Immature natural killer cell (primary cell): ENCODE results near the gene LAMTOR5. TPM values are rescaled to one million over a fixed set of nuclear protein-coding genes. Genes with fewer than 3 reads are reported as not detected.

ENCODE experiments used
- DNase-seq, 3 donors: peaks; one replicate each; pipeline ENCODE4 v3.0.0; 2022; ENCODE audit warnings: mixed read lengths in 1 of 3
- H3K27ac Mint-ChIP-seq, 6 donors: one replicate each; pipeline ENCODE4 v1.8.0; 2020; ENCODE audit warnings: mixed read lengths in 6 of 6, mild to moderate bottlenecking in 5 of 6, inconsistent platforms in 4 of 6, moderate library complexity in 3 of 6
- H3K27me3 Mint-ChIP-seq, 3 donors: one replicate each; pipeline ENCODE4 v1.8.0; 2020 to 2021; ENCODE audit warnings: low read depth in 3 of 3, mild to moderate bottlenecking in 3 of 3, mixed read lengths in 3 of 3, moderate library complexity in 3 of 3, inconsistent platforms in 1 of 3
- H3K36me3 Mint-ChIP-seq, 3 donors: one replicate each; pipeline ENCODE4 v1.8.0; 2020; ENCODE audit warnings: mixed read lengths in 3 of 3, inconsistent platforms in 2 of 3, mild to moderate bottlenecking in 2 of 3
- H3K4me1 Mint-ChIP-seq, 2 donors: one replicate each; pipeline ENCODE4 v1.8.0; 2020; ENCODE audit warnings: inconsistent platforms in 2 of 2, mild to moderate bottlenecking in 2 of 2, mixed read lengths in 2 of 2, moderate library complexity in 1 of 2
- H3K4me3 Mint-ChIP-seq, 5 donors: one replicate each; pipeline ENCODE4 v1.8.0; 2020; ENCODE audit warnings: mild to moderate bottlenecking in 5 of 5, mixed read lengths in 5 of 5, inconsistent platforms in 3 of 5, moderate library complexity in 3 of 5
- H3K9me3 Mint-ChIP-seq, 6 donors: one replicate each; pipeline ENCODE4 v1.8.0; 2020; ENCODE audit warnings: mild to moderate bottlenecking in 6 of 6, mixed read lengths in 6 of 6, inconsistent platforms in 4 of 6, moderate library complexity in 3 of 6
- polyA plus RNA-seq, 3 donors: library from polyadenylated mRNA; unstranded; fragments of 300-500 nt; fragmentation: Illumina TruSeq; gene quantifications; one replicate each; pipeline ENCODE4 v1.2.3, GENCODE V29; 2021

Gene LAMTOR5
- polyA plus RNA-seq, 3 donors from 2014 or later: 254 to 387 (median 277) TPM

GRCh38 chr1:110355321-110355720, 52.2 kb downstream of the LAMTOR5 start:
- Mint-ChIP-seq H3K4me1 (peaks cover 14 to 55% of the 10 kb centered on the region in 2 donors), H3K4me3 (no peak overlapping the region), H3K27me3 (no peaks in the 10 kb centered on the region), H3K36me3 (peaks cover 5 to 10% (median 6%) of the 10 kb centered on the region in 3 donors), H3K9me3 (no peaks in the 10 kb centered on the region), H3K27ac (peak overlapping the region in 1 of 6 donors; percentile 20)
- DNase-seq: no peak

Other genes starting within 250 kb of the LAMTOR5 start
- under 1 TPM; 0.18 to 0.48 (median 0.47) TPM for gene KCNC4, start 197.4 kb downstream of the LAMTOR5 start, polyA plus RNA-seq
- gene RBM15, start 68.3 kb downstream of the LAMTOR5 start, polyA plus RNA-seq: 10 to 100 TPM in 1 of 3 donors, 1 to 10 TPM in 2; 5.7 to 14.4 (median 10.0) TPM
- gene SLC16A4, start 16.7 kb downstream of the LAMTOR5 start, polyA plus RNA-seq: under 1 TPM in 1 of 3 donors, not detected in 2; 0.80 TPM
- gene PROK1, start 43.5 kb upstream of the LAMTOR5 start, polyA plus RNA-seq: not detected
- not detected for gene KCNA10, start 111.5 kb upstream of the LAMTOR5 start, polyA plus RNA-seq
- not detected for gene KCNA2, start 198.7 kb upstream of the LAMTOR5 start, polyA plus RNA-seq